Suprapubic skin (tissue), 4 donors: ENCODE results near the gene PIGR. TPM values are rescaled to one million over a fixed set of nuclear protein-coding genes. Genes with fewer than 3 reads are reported as not detected.

Source experiments
- DNase-seq, 2 donors: peaks; one replicate each; pipeline ENCODE4 v3.0.0-alpha.2; 2019; ENCODE audit warnings: low spot score in 2 of 2
- H3K27ac ChIP-seq: fragments of 200-600 bp; sonication (generic); one replicate; pipeline ENCODE4 v1.5.1; 2019
- H3K27me3 ChIP-seq: fragments of 200-600 bp; sonication (generic); one replicate; pipeline ENCODE4 v1.5.1; 2019
- H3K36me3 ChIP-seq: fragments of 200-600 bp; sonication (generic); one replicate; pipeline ENCODE4 v1.5.1; 2019
- H3K4me1 ChIP-seq: fragments of 200-600 bp; sonication (generic); one replicate; pipeline ENCODE4 v1.5.1; 2019
- H3K4me3 ChIP-seq: fragments of 200-600 bp; sonication (generic); one replicate; pipeline ENCODE4 v1.5.1; 2019; ENCODE audit warnings: mild to moderate bottlenecking
- H3K9me3 ChIP-seq: fragments of 200-600 bp; sonication (generic); one replicate; pipeline ENCODE4 v1.5.1; 2019
- CTCF ChIP-seq, 2 donors: fragments of 200-600 bp in 1 of 2; fragments of 450-650 bp in 1 of 2; sonication (generic) in 1 of 2; IDR thresholded peaks; one replicate each; pipeline ENCODE4 v1.5.1; 2016 to 2019; ENCODE audit warnings: antibody characterized with exemption in 2 of 2, mild to moderate bottlenecking in 1 of 2, moderate library complexity in 1 of 2
- EP300 ChIP-seq: sonication (generic); formaldehyde crosslinking; IDR thresholded peaks from one replicate; pipeline ENCODE4 v1.6.1; 2017; ENCODE audit warnings: antibody characterized with exemption
- POLR2A ChIP-seq, 2 donors: fragments of 450-650 bp; IDR thresholded peaks; one replicate each; pipeline ENCODE4 v1.6.1; 2017; ENCODE audit warnings: antibody characterized with exemption in 2 of 2, mild to moderate bottlenecking in 2 of 2, moderate library complexity in 2 of 2
- POLR2AphosphoS5 ChIP-seq, 3 donors: sonication (generic); formaldehyde crosslinking; IDR thresholded peaks; one replicate each; pipeline ENCODE4 v1.6.1; 2017; ENCODE audit warnings: antibody characterized with exemption in 3 of 3
- WGBS: methylation state at CpG from one replicate; pipeline ENCODE4 v1.1.5; 2018; 5-methylcytosine and 5-hydroxymethylcytosine counted together
- total RNA-seq, 4 donors: library from RNA; depleted of rRNA; stranded (reverse); fragments of >200 nt; gene quantifications; one replicate each; pipeline ENCODE4 v1.1.0, GENCODE V29; 2016

PIGR gene
- total RNA-seq, 4 donors from 2014 or later: 0.49 to 6.4 (median 2.3) TPM

- no peak overlapping the region for H3K27ac ChIP-seq
- no peak overlapping the region for H3K4me3 ChIP-seq
- no peaks in the 10 kb centered on the region for H3K9me3 ChIP-seq
- H3K36me3 ChIP-seq: no peaks in the 10 kb centered on the region
- 95% methylated on average over 5 of the region's 5 CpGs for whole genome bisulfite sequencing
- H3K27me3 ChIP-seq: peaks cover 11% of the 10 kb centered on the region
- H3K4me1 ChIP-seq: peaks cover 13% of the 10 kb centered on the region
- TF ChIP-seq CTCF (IDR thresholded peaks at IDR 0.05) (no peak), POLR2AphosphoS5 (IDR thresholded peaks at IDR 0.05) (no peak), POLR2A (IDR thresholded peaks at IDR 0.05) (no peak), EP300 (no peak)
- no peak for DNase-seq
Observed at GRCh38 chr1:206949641-206950040, 3.4 kb upstream of the PIGR start.

- Histone ChIP-seq H3K4me3 (no peak overlapping the region), H3K9me3 (no peaks in the 10 kb centered on the region), H3K36me3 (no peaks in the 10 kb centered on the region), H3K27me3 (peaks cover 11% of the 10 kb centered on the region), H3K27ac (no peak overlapping the region), H3K4me1 (peaks cover 13% of the 10 kb centered on the region)
- no peak for DNase-seq
- WGBS: 80% methylated on average over 4 of the region's 4 CpGs
- no peak for TF ChIP-seq POLR2AphosphoS5 (IDR thresholded peaks at IDR 0.05)
- TF ChIP-seq EP300: no peak
- TF ChIP-seq POLR2A (IDR thresholded peaks at IDR 0.05): no peak
- TF ChIP-seq CTCF (IDR thresholded peaks at IDR 0.05): no peak
Observed at GRCh38 chr1:206949208-206949607, 2.9 kb upstream of the PIGR start.

GRCh38 chr1:206947255-206947654 is 989 bp upstream of the PIGR start:
- H3K27me3 ChIP-seq: peaks cover 13% of the 10 kb centered on the region
- no peak overlapping the region for H3K4me3 ChIP-seq
- WGBS: 78% methylated on average over 3 of the region's 3 CpGs
- no peaks in the 10 kb centered on the region for H3K9me3 ChIP-seq
- H3K27ac ChIP-seq: no peak overlapping the region
- H3K36me3 ChIP-seq: no peaks in the 10 kb centered on the region
- peaks cover 3% of the 10 kb centered on the region for H3K4me1 ChIP-seq
- TF ChIP-seq CTCF (IDR thresholded peaks at IDR 0.05): no peak
- no peak for DNase-seq

- H3K4me3 ChIP-seq: no peak overlapping the region
- DNase-seq: no peak
- no peaks in the 10 kb centered on the region for H3K36me3 ChIP-seq
- WGBS: 92% methylated on average over 4 of the region's 4 CpGs
- H3K9me3 ChIP-seq: no peaks in the 10 kb centered on the region
- no peak overlapping the region for H3K27ac ChIP-seq
- peaks cover 15% of the 10 kb centered on the region for H3K27me3 ChIP-seq
- TF ChIP-seq EP300 (no peak), POLR2AphosphoS5 (IDR thresholded peaks at IDR 0.05) (no peak), POLR2A (IDR thresholded peaks at IDR 0.05) (no peak), CTCF (IDR thresholded peaks at IDR 0.05) (no peak)
- no peaks in the 10 kb centered on the region for H3K4me1 ChIP-seq
Observed at GRCh38 chr1:206945779-206946178, 487 bp downstream of the PIGR start.

- no peaks in the 10 kb centered on the region for H3K36me3 ChIP-seq
- no peak overlapping the region for H3K27ac ChIP-seq
- peaks cover 7% of the 10 kb centered on the region for H3K4me1 ChIP-seq
- no peaks in the 10 kb centered on the region for H3K9me3 ChIP-seq
- DNase-seq: no peak
- H3K4me3 ChIP-seq: no peak overlapping the region
- no peak for TF ChIP-seq POLR2AphosphoS5 (IDR thresholded peaks at IDR 0.05)
- TF ChIP-seq POLR2A (IDR thresholded peaks at IDR 0.05): no peak
- TF ChIP-seq EP300: no peak
- TF ChIP-seq CTCF (IDR thresholded peaks at IDR 0.05): no peak
- 72% methylated on average over 5 of the region's 5 CpGs for WGBS
- peaks cover 15% of the 10 kb centered on the region for H3K27me3 ChIP-seq
Observed at GRCh38 chr1:206944703-206945102, 1.6 kb downstream of the PIGR start.
